HUES6 (cell line): Measurements from ENCODE around the gene GDPD3.

Experiments used
- H3K27ac ChIP-seq: 2 replicates; pipeline ENCODE4 v1.7.0; 2013; ENCODE audit warnings: low read depth, mild to moderate bottlenecking, low read length, inconsistent platforms
- H3K27me3 ChIP-seq: 2 replicates; pipeline ENCODE4 v1.6.1; 2013; ENCODE audit warnings: low read length; ENCODE audit not compliant: control insufficient read depth, insufficient read depth
- H3K36me3 ChIP-seq: 2 replicates; pipeline ENCODE4 v1.6.1; 2013; ENCODE audit warnings: low read length; ENCODE audit not compliant: control insufficient read depth, insufficient read depth
- H3K4me1 ChIP-seq: 2 replicates; pipeline ENCODE4 v1.6.1; 2013; ENCODE audit warnings: low read length; ENCODE audit not compliant: control insufficient read depth, insufficient read depth
- H3K4me3 ChIP-seq: 2 replicates; pipeline ENCODE4 v1.5.1; 2013; ENCODE audit warnings: low read depth, low read length
- H3K9ac ChIP-seq: one replicate; pipeline ENCODE4 v1.6.1; 2013; ENCODE audit warnings: mild to moderate bottlenecking, low read length
- H3K9me3 ChIP-seq: 2 replicates; pipeline ENCODE4 v1.6.1; 2013; ENCODE audit warnings: low read depth, low read length; ENCODE audit not compliant: control insufficient read depth, insufficient read depth

The GDPD3 gene

DNA sequence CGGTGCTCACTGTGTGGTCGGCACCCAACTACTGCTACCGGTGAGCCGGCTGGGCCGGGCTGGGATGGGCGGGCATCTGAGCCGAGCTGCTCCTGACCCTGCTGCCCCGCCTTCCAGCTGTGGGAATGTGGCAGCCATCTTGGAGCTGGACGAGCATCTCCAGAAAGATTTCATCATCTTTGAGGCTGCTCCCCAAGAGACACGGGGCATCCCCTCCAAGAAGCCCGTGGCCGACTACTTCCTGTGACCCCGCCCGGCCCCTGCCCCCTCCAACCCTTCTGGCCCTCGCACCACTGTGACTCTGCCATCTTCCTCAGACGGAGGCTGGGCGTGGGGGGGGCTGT lies 28.5 kb downstream of the GDPD3 start:
- peak overlapping the region; percentile 80; the same call in 1 of the 2 replicates for H3K27ac ChIP-seq
- no peak overlapping the region for H3K4me3 ChIP-seq
- peaks cover 11% of the 10 kb centered on the region; the same call in 1 of the 2 replicates for H3K4me1 ChIP-seq
- no peaks in the 10 kb centered on the region for H3K9me3 ChIP-seq
- no peaks in the 10 kb centered on the region for H3K27me3 ChIP-seq
- peaks cover 57% of the 10 kb centered on the region for H3K36me3 ChIP-seq
- no peak overlapping the region for H3K9ac ChIP-seq

DNA sequence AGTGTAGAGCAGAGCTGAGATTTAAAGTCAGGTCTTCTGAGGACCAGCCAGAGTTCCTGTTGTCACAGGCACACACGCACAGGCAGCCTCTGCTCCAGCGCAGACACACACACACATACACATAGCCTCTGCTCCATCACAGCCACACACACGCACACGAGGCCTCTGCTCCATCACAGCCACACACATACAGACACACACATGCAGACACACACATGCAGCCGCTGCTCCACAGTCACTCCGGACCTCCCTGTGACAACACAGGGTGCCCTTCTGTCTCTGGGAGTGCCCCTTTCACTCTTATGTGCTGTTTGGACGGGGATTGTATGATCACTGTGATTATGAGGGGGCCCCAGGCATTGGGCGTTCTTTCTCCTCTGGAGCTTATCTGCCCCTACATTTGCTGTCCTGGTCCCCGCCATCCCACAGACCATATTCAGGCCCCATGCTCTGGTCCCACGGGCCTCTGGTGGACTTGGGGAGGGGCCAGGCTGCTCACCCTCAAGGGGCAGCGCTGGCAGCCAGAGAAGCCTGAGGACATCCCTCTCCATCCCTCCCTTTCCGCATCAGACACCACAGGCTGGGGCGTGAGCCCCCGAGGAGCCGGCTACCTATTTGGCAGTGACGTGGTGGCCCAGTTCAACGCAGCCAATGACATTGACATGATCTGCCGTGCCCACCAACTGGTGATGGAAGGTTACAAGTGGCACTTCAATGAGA lies 29.1 kb downstream of the GDPD3 start:
- Histone ChIP-seq H3K27me3 (no peaks in the 10 kb centered on the region), H3K4me3 (no peak overlapping the region), H3K4me1 (peaks cover 11% of the 10 kb centered on the region; the same call in 1 of the 2 replicates), H3K36me3 (peaks cover 63% of the 10 kb centered on the region), H3K9ac (no peak overlapping the region), H3K27ac (no peak overlapping the region), H3K9me3 (no peaks in the 10 kb centered on the region)

DNA sequence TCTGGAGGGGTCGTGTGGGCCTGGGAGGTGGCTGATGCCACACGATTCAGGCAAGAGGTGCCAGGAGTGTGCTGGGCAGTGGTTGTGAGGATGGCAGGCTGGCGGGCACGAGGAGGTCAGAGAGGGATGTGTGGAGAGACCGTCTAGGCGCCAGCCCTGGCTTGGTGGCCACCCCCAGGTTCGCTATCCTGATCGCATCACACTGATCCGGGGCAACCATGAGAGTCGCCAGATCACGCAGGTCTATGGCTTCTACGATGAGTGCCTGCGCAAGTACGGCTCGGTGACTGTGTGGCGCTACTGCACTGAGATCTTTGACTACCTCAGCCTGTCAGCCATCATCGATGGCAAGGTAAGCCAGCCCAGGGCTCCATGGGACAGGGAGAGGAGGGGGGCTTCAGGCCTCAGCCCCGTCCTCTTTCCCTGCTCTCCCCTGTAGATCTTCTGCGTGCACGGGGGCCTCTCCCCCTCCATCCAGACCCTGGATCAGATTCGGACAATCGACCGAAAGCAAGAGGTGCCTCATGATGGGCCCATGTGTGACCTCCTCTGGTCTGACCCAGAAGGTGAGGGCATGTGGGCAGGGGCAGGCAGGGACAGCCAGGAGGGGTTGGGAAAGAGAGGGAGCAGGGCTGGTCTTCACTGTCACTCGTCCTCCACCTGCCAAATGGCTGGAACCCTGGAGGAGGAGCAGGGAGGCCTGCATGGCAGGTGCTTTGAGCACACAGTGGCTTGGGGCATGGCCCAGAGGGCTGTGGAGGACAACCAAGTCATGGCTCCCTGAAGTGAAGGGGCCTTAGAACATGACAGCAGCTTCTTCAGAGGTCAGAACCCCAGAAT lies 29.9 kb downstream of the GDPD3 start:
- Histone ChIP-seq H3K4me1 (peaks cover 6% of the 10 kb centered on the region; the same call in 1 of the 2 replicates), H3K9ac (no peak overlapping the region), H3K36me3 (peaks cover 68% of the 10 kb centered on the region), H3K4me3 (no peak overlapping the region), H3K27me3 (no peaks in the 10 kb centered on the region), H3K27ac (no peak overlapping the region), H3K9me3 (no peaks in the 10 kb centered on the region)

DNA sequence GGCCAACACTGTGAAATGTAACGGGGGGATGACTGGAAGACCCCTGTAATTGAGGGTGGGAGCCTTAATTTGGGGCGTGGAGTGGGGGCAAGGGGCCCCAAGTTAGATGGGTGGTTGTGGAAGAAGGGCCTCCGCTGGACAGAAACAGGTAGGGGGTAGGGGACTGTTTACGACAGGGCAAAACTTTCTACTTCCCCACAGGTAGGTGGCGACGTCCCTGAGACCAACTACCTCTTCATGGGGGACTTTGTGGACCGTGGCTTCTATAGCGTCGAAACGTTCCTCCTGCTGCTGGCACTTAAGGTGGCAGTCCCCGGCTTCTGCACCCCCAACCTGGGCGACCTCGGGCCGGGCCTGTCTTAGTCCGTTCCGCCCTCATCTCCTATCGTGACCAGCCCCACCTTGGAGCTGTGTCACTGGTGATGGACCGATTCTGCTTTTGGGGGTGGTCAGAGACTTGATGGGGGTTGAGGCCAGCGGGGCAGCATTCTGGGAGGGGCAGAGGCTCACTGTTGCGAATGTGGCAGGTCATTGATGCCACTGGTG lies 30.7 kb downstream of the GDPD3 start:
- no peak overlapping the region for H3K27ac ChIP-seq
- no peak overlapping the region for H3K9ac ChIP-seq
- no peak overlapping the region for H3K4me3 ChIP-seq
- H3K27me3 ChIP-seq: no peaks in the 10 kb centered on the region
- peaks cover 6% of the 10 kb centered on the region; the same call in 1 of the 2 replicates for H3K4me1 ChIP-seq
- no peaks in the 10 kb centered on the region for H3K9me3 ChIP-seq
- peaks cover 76% of the 10 kb centered on the region for H3K36me3 ChIP-seq

DNA sequence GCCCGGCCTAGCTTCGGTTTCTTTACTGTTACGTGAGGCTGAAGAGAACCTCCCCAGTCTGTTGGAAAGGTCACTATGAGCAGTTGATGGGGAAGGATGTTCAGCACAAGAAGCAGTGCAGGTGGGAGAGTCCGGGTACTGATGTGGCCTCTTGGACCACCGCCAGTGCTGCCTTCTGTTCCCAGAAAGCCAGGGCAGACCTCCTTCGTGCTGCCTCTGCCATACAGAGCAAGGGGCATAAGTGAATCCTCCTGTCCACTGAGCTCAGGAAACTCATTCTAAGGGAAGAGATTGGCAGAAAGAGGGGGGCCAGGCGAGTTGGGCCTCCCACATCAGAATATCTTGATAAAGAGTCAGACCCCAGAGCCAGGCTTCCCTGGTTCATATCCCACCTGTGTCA lies 33.9 kb downstream of the GDPD3 start:
- peaks cover 65% of the 10 kb centered on the region for H3K36me3 ChIP-seq
- no peaks in the 10 kb centered on the region for H3K9me3 ChIP-seq
- H3K27ac ChIP-seq: no peak overlapping the region
- H3K4me1 ChIP-seq: peaks cover 7% of the 10 kb centered on the region; the same call in 1 of the 2 replicates
- H3K9ac ChIP-seq: no peak overlapping the region
- no peaks in the 10 kb centered on the region for H3K27me3 ChIP-seq
- no peak overlapping the region for H3K4me3 ChIP-seq

DNA sequence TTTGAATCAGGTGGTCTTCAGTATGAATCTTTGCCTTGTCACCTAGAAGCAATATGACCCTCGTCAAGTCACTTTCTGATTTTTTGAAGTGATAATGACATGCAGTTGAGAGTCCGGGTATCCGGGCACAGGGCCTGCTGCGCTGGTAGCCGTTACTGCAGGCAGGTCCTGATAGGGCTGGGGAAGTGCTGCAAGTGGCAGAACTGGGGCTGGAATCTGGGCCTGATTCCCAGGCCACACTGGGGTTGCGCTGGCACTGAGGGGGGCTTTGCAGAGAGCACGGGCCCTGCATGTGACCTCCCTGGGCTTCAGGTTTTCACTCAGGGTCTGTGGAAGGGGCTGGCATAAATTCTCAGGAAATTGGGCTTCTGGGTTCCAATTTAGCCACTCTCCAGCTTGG lies 34.6 kb downstream of the GDPD3 start:
- H3K9me3 ChIP-seq: no peaks in the 10 kb centered on the region
- peaks cover 7% of the 10 kb centered on the region; the same call in 1 of the 2 replicates for H3K4me1 ChIP-seq
- H3K27me3 ChIP-seq: no peaks in the 10 kb centered on the region
- no peak overlapping the region for H3K4me3 ChIP-seq
- H3K9ac ChIP-seq: no peak overlapping the region
- H3K36me3 ChIP-seq: peaks cover 58% of the 10 kb centered on the region
- H3K27ac ChIP-seq: no peak overlapping the region

DNA sequence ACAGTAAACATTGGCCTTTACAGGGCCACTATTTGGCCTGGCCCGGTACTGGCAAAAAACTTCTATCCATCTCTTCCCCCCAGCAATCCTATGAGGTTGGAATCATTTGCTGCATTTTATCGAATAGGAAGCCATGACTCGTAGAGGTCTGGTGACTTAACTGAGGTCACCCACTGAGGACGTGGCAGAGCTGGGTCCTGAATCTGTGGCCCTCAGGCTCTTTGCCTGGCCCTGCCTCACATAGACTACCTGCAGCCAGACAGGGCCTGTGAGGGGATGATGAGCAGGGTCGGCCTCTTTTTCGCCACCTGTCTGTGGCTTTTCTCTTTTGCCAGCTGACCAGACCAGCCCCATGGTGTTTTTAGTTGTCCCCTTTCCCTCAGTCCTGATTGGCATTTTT lies 35.7 kb downstream of the GDPD3 start:
- Histone ChIP-seq H3K9ac (no peak overlapping the region), H3K27ac (no peak overlapping the region)

DNA sequence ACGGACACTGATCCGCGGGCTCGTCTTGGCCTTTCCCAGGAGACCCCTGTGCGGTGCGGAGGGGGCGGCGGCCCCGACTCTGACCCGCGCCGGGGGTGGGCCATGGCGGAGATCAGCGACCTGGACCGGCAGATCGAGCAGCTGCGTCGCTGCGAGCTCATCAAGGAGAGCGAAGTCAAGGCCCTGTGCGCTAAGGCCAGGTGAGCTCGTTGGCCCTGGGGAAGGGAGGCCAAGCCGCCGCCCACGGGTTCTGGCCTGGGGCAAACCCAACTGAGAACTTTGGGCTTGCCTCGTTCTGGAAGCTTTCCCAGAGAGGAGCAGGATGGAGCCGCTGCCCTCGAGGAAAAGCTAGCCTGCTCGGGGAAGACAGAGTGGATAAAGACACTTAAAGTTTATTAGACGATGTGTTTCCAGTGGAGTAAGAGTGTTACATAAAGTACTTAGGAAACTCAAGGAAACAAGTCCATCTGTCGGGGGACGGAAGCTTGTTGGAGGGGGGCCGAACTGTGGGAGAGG lies 37.0 kb downstream of the GDPD3 start:
- Histone ChIP-seq H3K4me1 (peaks cover 7% of the 10 kb centered on the region; the same call in 1 of the 2 replicates), H3K27ac (peak overlapping the region; percentile 82), H3K4me3 (peak overlapping the region; percentile 91), H3K9me3 (no peaks in the 10 kb centered on the region), H3K9ac (peak overlapping the region; percentile 94), H3K27me3 (no peaks in the 10 kb centered on the region), H3K36me3 (peaks cover 50% of the 10 kb centered on the region)

More for the DNA sequence above, 35.7 kb downstream of the GDPD3 start:
- peaks cover 47% of the 10 kb centered on the region for H3K36me3 ChIP-seq
- peaks cover 7% of the 10 kb centered on the region; the same call in 1 of the 2 replicates for H3K4me1 ChIP-seq
- H3K27me3 ChIP-seq: no peaks in the 10 kb centered on the region
- H3K4me3 ChIP-seq: no peak overlapping the region; the same call in 1 of the 2 replicates
- no peaks in the 10 kb centered on the region for H3K9me3 ChIP-seq

DNA sequence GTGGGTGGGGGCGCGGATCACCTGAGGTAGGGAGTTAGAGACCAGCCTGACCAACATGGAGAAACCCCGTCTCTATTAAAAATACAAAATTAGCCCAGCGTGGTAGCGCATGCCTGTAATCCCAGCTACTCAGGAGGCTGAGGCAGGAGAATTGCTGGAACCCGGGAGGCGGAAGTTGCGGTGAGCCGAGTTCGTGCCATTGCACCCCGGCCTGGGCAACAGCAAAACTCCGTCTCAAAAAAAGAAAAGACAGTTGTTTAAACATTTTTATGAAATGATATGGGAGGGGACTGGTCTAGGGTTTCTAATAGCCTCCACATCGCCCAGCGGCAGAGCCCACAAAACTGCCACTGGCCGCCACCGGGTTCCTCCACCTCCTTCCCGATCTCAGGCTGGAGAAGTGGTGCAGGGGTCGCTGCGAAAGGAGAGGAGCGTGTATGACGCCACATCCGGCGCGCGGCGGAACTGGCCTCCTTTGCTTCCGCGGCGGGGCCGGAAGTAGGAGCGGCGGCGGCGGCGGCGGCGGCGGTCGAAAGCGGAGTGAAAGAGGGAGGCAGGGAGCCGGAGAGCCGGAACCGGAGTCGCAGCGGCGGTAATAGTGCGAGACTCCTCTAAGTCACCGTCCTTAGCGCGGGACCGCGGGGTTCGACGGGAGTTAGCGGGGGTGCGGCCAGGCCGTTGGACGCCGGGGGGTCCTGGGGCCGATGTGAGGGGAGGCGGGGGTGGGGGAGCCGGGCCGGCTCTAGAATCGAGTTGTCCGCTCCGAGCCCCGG lies 37.6 kb downstream of the GDPD3 start, which contains the start of gene PPP4C:
Gene PPP4C, plus strand, starts transcription at position 492 of the 773 bp plus-strand sequence. CDS start 384 bp downstream, outside the sequence.
- H3K9ac ChIP-seq: peak within 1 kb of the TSS; percentile 94
- peaks cover 50% of the 10 kb centered on the region for H3K36me3 ChIP-seq
- peak within 1 kb of the TSS; percentile 82 for H3K27ac ChIP-seq

DNA sequence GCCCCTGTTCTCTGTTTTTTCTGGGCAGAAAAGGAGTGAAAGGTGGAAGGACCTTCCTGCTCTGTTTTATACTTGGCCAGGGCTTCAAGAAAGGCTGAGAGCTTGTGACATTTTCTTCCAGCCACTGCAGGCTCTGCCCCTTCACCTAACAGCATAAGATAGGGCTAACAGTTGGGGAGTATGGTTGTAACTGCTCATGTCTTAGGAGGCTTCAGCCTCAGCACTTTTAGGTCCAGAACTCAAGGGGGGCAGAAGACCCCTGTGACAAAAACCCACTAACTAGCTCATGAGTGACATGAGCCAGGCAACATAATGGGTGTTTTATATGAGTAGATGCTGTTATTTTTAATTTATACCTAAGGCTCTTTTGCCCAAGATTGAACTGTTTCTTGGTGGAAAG lies 42.8 kb downstream of the GDPD3 start:
- no peaks in the 10 kb centered on the region for H3K27me3 ChIP-seq
- H3K4me3 ChIP-seq: no peak overlapping the region
- H3K9me3 ChIP-seq: no peaks in the 10 kb centered on the region
- no peak overlapping the region for H3K9ac ChIP-seq
- peaks cover 11% of the 10 kb centered on the region for H3K4me1 ChIP-seq
- no peak overlapping the region for H3K27ac ChIP-seq
- peaks cover 67% of the 10 kb centered on the region for H3K36me3 ChIP-seq

More for the DNA sequence above, 37.6 kb downstream of the GDPD3 start, which contains the start of gene PPP4C:
- Histone ChIP-seq H3K27me3 (no peaks in the 10 kb centered on the region), H3K4me3 (peak within 1 kb of the TSS; percentile 91), H3K4me1 (peaks cover 7% of the 10 kb centered on the region; the same call in 1 of the 2 replicates), H3K9me3 (no peaks in the 10 kb centered on the region)
